ENCODE measurements around the gene TEX11.
A peak's percentile ranks its signal among the peaks of the same experiment; 100 is the strongest.
"Not testable (repeated sequence)": the region's sequence is repeated elsewhere in the genome, so short reads cannot be mapped to it uniquely, and the experiment has no call there.

TEX11 gene

DNA sequence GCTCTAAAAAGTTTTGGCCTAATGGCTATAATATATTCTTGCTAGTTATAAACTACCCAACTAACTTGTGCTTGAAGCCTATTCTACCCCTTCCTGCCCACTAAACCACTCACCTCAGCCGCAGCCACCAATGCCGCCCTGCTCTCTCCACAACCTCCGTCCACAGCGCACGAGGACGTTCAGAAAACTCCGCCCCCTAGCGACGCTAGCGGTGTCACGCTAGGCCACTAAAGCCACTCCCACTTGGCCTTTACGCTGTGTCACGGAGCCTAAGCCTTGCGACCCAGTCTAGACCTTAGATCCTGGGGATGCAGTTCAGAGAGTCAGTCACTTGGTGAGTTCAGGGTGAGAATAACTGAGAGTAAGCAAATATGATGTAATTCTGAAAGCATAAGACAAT lies at the start of gene TEX11:
Gene TEX11, minus strand, starts transcription at position 171 of the 400 bp plus-strand sequence. CDS start 922 bp downstream, outside the sequence.
- DNase-seq = no peak

DNA sequence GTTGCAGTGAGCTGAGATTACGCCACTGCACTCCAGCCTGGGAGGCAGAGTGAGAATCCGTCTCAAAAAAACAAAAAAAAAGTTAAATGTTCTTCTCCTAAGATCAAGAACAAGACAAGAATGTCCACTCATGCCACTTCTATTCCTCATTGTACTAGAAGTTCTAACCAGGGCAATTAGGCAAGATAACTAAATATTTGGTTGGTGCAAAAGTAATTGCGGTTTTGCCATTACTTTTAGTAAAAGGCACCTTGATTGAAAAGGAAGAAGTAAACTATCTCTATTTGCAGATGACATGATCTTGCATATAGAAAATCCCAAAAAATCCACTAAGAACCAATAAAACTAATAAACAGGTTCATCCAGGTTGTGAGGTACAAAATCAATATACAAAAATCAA lies 46.4 kb upstream of the TEX11 start:
- DNase-seq = no peak

- no peak for DNase-seq
Measured at GRCh38 chrX:70924294-70924911, 15.9 kb upstream of the TEX11 start.

- DNase-seq = no peak
Measured at GRCh38 chrX:70922774-70923473, 14.4 kb upstream of the TEX11 start.

- DNase-seq = no peak
Measured at GRCh38 chrX:70921709-70922352, 13.3 kb upstream of the TEX11 start.

DNA sequence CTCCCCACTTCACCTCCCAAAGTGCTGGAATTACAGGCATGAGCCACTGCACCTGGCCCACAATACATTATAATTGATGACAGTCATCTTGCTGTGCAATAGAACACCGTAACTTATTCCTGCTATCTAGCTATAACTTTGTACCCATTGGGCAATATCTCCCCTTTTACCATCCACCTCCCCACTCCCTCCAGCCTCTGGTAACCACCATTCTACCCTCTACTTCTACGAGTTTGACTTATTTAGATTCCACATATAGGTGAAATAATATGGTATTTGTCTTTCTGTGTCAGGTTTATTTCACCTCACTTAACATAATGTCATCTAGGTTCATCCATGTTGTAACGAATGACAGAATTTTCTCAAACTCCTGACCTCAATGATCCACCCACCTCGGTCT lies 8.2 kb upstream of the TEX11 start:
- DNase-seq = no peak

- no peak for DNase-seq
Measured at GRCh38 chrX:70907900-70908299, 611 bp downstream of the TEX11 start.

DNA sequence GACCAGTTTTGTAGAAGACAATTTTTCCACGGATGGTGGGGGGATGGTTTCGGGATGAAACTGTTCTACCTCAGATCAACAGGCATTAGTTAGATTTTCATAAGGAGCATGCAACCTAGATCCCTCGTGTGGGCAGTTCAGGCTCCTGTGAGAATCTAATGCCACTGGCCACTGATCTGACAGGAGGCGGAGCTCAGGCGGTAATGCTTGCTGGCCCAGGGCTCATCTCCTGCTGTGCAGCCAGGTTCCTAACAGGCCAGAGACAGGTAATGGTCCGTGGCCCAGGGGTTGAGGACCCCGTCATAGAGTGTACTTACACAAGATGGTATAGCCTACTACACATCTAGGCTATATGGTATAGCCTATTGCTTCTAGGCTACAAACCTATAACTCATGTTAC lies 7.0 kb downstream of the TEX11 start:
- no peak for DNase-seq

GRCh38 chrX:70890441-70890840 lies 18.1 kb downstream of the TEX11 start:
- DNase-seq = not testable (repeated sequence)

DNA sequence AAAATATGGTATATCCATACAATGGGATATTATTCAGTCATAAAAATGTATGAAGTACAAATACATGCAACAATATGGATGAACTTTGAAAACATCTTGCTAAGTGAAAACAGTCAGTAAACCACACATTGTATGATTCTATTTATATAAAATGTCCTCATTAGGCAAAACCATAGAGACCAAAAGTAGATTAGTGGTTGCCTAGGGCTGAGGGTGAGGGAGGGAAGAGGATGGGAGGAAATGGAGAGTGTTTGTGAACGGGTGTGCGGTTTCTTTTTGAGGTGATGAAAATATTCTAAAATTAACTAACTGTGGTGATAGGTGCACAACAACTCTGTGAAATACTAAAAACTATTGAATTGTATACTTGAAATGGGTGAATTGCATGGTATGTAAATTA lies 29.6 kb downstream of the TEX11 start:
- DNase-seq = no peak

DNA sequence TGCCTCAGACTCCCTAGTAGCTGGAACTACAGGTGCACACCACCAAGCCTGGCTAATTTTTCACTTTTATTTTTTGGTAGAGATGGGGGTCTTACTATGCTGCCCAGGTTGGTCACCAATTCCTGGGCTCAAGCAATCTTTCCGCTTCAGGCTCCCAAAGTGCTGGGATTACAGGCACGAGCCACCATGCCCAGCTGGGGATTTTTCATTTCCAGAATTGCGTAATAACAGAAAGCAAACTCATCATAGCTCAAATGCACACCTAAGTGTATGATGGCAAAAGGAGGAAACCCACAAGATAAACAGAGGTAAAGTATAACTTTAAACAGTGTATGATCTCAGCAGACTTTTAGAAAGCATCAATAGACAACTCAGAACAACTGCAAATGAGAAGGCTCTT lies 56.2 kb downstream of the TEX11 start:
- no peak for DNase-seq

GRCh38 chrX:70844081-70844480 lies 64.4 kb downstream of the TEX11 start:
- DNase-seq = not testable (repeated sequence)

- DNase-seq = not testable (repeated sequence)
Measured at GRCh38 chrX:70843620-70844019, 64.9 kb downstream of the TEX11 start.

- no peak for DNase-seq
Measured at GRCh38 chrX:70834589-70834988, 73.9 kb downstream of the TEX11 start.

- DNase-seq = no peak
Measured at GRCh38 chrX:70826715-70827114, 81.8 kb downstream of the TEX11 start.

GRCh38 chrX:70825366-70825765 lies 83.1 kb downstream of the TEX11 start:
- DNase-seq = no peak

DNA sequence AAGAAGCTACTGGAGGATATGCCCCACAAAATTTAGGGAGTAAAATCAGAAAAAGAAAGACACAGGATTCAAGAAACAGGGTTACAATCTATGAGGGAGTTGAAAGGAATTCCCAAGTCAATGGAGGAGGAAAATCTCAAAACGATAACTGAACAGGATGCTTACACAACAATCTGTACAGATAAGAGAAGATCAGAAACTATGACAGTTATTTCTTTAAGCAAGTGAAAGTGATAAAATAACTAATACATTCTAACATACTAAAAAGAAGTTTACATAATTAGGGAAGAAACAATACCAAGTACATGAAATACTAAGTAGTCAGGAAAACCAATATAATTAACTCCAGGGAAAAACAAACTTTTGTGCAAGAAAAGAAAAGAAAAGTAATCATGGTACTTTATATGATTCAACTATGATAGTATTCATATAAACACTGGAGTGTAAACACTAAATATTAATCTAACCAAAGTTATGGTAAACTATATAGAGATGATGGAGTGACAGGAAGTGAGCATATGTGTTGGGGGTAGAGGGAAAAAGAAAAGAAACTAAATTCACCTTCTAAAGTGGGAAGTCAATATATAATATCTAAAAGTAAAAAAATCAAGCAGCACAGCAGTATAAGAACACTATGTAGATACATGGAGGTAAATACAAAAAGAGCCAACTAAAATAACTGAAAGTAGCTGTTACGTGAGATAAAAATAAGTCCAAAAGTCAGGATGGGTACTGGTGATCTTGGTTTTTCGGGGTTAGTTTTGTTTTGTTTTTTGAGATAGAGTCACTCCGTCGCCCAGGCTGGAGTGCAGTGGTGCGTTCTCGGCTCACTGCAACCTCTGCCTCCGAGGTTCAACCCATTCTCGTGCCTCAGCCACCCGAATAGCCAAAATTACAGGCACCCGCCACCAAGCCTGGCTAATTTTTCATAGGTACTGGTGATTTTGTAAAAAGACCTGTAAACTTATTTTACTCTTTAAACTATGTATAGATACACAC lies 99.3 kb downstream of the TEX11 start:
- no peak for DNase-seq

- no peak for DNase-seq
Measured at GRCh38 chrX:70806081-70806480, 102.4 kb downstream of the TEX11 start.

- DNase-seq = not testable (repeated sequence)
Measured at GRCh38 chrX:70796742-70797141, 111.8 kb downstream of the TEX11 start.

DNA sequence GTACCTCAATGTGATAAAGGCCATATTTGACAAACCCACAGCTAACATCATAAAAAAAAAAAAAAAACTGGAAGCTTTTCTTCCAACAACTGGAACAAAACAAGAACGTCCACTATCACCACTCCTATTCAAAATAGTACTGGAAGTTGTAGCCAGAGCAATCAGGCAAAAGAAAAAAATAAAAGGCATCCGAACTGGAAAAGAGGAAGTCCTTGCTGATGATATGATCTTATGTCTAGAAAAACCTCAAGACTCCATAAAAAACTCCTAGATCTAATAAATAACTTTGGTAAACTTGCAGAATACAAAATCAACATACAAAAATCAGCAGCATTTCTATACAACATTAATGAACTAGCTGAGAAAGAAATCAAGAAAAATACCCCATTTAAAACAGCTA lies 134.3 kb downstream of the TEX11 start:
- DNase-seq = no peak

GRCh38 chrX:70769659-70770227 lies 138.8 kb downstream of the TEX11 start:
- peak; percentile 2 for DNase-seq

DNA sequence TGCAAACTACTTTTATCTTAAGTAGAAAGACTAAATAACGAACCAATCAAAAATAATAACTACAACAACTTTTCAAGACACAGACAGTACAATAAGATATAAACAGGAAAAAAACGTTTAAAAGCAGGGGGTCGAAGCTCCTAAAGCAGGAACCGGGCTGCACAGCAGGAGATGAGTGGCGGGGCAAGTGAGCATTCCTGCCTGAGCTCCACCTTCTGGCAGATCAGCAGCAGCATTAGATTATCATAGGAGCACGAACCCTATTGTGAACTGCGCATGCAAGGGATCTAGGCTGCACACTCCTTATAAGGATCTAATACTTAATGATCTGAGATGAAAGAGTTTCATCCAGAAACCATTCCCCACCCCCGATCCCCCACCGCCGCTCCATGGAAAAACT lies 146.2 kb downstream of the TEX11 start:
- DNase-seq = no peak

DNA sequence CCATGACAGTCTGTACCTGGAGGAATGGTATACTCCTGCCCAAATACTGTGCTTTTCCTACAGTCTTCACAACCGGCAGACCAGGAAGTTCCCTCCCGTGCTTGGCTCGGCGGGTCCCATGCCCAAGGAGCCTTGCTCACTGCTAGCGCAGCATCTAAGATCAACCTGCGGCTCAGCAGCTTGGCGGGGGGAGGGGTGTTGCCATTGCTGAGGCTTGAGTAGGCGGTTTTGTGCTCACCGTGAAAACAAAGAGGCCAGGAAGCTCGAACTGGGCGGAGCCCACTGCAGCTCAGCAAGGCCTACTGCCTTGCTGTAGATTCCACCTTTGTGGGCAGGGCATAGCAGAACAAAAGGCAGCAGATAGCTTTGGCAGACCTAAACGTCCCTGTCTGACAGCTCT lies 152.7 kb downstream of the TEX11 start:
- DNase-seq = no peak

Data from kidney glomerular epithelial cell (primary cell).